HG03521 (cell line): ENCODE measurements around the gene TBCD.

Experiments used
- ATAC-seq: cut with Tn5 transposase; IDR thresholded peaks from one replicate; pipeline ENCODE4 v1.9.1; 2021; ENCODE audit warnings: mild to moderate bottlenecking, moderate library complexity; ENCODE audit not compliant: unreplicated experiment

Gene TBCD

DNA sequence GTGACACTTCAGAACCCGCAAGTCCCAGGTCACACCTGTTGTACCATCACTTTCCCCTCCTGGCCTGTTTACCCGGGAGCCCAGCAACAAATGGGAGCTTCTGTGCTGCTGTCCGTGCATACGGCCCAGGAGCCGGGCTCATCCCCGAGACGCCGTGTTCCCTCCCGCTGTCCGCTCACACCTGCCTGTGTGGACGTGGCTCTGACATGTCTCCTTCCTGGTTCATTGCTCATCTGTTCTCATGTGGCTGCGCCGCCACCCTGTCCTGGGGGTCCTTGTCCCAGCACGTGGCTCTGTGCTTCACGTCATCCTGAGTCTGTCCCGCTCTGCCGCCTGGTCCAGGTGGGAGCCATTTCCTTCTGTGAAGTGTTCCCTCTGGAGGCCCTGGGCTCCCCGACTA is 37.9 kb downstream of the TBCD start:
- ATAC-seq = no peak

DNA sequence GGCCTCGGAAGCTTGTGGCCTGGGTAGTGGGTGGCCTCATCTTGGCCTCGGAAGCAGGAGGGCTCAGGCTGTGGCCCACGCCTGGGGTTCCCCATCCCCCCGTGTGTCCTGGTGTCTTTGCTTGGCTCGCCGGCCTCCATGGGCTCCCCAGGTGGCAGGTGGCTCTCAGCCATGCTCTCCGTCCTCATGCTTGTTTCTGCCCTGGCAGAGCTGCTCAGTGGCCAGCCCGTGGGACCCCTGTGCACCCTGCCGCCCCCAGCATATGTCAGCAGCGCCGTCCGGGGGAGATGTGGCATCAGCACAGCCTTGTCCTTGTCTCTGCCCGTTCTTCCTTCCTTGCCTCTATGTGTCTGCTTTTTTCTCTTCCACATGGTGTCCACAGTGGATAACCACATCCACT is 38.5 kb downstream of the TBCD start:
- no peak for ATAC-seq

DNA sequence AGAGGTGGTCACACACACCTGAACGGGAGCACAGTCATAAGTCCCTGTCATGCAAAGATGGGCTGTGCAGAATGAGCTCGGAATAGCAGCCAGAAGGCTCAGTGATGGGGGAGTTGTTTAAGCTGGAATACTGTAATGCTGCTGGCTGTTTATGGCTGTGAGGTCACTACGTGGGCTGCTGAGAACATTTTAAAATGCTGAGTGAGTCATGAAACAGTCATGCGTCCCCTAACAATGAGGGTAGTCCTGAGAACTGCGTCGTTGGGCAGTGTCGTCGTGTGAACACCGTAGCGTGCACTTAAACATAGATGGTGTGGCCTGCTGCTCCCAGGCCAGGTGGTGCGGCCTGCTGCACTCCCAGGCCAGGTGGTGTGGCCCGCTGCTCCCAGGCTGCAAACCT is 39.7 kb downstream of the TBCD start:
- ATAC-seq = no peak

DNA sequence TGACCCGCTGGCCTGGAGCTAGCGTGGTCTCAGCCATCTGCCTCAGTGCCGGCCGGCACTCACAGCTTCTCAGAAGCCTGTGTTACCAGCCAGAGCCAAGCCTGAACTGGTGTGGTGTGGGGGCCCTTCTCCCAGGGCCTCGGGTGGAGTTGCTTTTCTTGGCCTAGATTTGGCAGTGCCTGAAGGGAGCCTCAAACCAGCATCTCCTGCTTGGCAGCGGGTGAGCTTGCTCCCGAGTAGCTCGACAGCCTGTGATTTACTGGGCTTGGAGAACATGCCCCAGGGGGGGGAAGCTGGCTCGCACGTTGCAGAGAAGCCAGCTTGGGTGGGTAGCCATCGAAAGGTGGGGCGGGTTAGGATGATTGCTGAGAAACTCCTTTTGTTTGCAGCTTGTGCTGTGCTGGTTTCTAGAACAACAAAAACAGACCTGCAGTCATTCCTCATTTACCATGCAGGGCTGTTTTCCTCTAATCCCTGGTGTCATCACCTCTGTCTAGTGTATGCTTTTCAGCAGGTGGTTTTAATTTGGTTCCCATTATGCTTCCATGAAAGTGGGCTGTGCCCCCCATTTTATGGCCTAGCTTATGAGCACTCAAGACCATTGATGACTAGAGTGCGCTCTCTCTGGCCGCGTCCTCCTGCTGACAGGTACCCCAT is 42.2 kb downstream of the TBCD start:
- ATAC-seq = no peak

DNA sequence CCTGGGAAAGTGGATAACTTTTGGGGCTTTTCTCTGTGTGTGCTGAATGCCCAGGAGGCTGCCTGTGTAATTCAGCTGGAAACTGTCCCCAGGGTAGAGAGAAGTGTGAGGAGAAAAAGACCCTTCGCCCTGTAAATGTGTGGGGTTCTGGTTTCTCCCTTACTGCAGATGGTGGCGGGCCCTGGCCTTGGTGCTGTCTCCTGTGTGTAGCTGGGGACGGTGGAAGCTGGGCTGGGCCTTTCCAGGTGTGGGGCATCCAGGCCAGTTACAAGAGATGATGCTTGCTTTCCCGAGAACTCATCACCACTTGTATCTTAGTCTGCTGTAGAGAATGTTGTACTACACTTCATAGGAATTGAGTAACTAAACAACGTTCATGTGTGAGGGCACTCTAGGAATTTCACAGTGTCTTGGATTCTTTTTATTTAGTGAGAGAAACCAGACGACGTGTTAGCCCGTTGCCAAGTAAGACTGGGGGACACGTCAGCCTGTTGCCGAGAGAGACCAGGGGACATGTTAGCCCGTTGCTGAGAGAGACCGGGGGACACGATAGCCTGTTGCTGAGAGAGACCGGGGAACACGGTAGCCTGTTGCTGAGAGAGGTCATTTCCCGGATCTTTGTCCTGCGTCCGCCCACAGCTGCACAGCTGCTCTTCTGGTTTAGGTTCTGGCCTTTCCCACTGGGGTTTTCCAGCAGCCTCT is 43.1 kb downstream of the TBCD start:
- ATAC-seq = no peak

DNA sequence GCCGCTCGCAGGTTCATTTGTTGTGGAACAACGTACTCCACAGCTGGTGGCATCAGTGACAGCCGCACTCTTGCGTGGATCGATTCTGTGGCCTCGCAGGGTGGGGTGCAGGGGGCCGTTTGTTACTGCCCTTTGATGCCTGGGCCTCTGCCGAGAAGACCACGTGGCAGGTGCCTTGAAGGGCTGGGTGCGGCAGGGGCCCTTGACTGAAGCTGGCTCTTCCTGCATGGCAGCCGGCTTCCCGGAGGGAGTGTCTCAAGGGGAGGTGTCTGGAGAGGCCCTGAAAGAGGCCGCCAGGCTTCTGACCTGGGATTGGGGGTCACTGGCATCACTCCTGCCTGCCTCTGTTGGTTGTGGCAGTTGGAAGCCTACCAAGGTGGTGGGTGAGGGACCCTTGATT is 43.8 kb downstream of the TBCD start:
- ATAC-seq = no peak

DNA sequence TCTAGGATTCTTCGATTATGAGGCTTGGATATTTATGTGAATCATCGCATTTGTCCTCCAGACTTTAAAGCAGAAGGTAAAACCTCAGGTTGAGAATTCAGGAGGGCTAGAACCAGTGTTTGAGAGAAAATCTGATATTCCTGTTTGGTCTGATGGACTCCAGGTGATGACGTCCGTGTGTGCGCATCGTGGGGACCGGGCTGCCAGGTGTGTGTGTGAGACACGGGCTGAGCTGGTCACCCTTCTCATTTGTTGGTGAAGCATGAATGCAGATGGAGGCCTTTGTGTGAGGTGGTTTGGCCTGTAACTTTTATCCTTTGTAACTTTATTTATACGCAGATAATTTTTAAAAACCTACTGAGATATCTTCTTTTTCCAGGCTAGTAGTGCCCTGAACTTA is 45.2 kb downstream of the TBCD start:
- no peak for ATAC-seq

DNA sequence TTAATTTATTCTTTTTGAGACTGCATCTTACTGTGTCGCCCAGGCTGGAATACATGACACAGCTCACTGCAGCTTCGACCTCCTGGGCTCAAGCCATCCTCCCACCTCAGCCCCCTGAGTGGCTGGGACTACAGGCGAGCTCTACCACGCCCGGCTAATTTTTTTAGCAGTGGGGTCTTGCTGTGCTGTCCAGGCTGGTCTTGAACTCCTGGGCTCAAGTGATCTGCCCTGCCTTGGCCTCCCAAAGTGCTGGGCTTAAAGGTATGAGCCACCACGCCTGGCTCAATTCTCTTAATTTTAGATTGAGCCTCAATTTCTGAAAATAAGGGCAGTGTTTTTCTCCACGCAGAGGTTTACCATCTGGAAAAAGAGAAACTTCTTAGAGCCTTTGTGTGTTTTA is 46.9 kb downstream of the TBCD start:
- no peak for ATAC-seq

DNA sequence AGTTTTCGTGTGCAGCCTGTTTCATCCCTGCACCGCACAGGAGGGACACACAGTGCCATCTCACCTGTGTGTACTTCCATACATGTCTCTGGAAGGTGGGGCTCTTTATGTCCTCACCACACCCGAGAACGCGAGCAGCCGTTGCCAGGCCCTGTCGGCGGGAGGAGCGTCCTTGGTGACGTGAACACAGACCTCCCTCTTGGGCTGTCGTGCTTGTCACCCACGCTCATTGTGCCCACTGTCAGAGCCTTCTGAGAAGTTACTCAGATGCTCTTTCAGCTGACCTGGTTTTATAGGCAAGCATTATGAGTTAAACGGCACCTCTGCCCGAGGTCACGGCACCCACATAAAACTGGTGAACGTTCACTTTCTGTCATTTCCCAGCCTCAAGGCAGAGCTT is 47.7 kb downstream of the TBCD start:
- ATAC-seq = no peak

DNA sequence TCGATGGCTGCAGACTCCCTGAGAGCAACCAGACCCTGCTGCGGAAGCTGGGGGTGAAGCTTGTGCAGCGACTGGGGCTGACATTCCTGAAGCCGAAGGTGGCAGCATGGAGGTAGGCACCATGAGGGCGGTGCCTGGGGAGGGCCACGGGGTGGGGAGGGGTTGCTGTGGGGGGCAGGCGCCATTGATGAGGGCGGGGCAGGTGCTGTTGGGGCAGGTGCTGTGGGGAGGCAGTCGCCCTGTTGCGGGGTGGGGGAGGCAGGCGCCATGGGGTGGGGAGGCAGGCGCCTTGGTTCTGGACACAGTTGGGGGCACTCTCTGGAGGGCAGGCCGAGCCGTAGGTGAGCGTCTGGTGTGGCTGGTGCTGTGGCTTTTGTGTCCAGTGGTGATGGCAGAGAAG is 49.0 kb downstream of the TBCD start:
- no peak for ATAC-seq

DNA sequence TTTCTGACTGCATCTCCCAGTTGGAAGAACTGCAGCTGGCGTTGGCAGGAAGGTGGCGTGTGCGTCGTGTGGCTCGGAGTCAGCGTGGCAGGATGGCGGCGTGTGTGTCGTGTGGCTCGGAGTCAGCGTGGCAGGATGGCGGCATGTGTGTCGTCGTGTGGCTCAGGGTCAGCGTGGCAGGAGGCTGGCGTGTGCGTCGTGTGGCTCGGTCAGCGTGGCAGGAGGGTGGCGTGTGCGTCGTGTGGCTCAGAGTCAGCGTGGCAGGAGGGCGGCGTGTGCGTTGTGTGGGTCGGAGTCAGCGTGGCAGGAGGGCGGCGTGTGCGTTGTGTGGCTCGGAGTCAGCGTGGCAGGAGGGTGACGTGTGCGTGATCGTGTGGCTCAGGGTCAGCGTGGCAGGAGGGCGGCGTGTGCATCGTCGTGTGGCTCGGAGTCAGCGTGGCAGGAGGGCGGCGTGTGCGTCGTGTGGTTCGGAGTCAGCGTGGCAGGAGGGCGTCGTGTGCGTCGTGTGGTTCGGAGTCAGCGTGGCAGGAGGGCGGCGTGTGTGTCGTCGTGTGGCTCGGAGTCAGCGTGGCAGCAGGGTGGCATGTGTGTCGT is 49.6 kb downstream of the TBCD start:
- no peak for ATAC-seq

DNA sequence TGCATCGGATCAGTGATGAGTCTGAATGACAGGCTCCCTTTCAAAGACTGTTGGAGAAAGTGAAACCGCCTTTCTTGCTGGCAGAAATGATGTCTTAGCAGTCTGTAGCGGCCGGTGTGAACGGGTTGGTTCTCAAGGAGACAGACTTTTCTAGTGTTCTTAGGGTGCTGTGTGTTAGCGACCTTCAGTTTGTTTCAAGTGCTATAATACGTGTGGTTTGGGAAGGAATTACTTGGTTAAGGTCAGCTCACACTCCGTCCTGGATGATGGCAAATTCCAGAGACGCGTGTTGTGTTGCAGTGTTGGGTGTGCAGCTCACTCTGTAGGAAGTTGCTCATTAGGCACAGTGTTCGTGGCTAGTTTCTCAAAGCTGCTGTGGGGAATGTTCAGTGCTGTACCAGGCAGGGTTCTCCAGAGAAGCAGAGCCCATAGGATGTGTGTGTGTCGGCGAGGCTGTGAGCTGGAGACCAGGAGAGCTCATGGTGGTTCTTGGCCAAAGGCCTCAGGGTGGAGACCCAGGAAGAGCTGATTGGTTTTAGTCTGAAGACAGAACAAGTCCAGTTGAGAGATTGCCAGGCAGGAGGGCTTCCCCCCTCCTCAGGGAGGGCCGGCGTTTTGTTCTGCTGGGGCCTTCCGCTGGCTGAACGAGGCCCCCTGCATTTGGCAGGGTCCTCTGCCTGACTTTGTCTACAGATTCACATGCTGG is 50.4 kb downstream of the TBCD start:
- ATAC-seq = no peak

DNA sequence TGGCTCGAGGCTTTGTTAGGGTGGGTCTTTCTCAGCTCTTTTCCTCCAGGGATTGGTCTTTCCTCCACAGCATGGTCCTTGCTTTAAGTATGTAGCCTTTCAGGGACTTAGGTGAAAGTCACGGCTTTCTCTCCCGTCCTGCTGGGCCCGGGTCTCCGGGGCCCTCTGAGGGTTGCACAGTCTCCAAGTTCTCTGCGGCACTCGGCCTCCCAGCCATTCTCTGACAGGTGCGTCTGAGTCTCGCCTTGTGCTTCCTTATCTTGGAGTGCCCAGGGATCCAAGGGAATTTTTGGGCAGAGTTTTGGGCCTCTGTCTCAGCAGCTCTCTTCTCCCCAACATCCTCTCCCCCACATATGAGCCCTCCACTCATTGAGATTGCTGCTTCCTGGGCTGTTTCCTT is 51.3 kb downstream of the TBCD start:
- ATAC-seq = no peak

DNA sequence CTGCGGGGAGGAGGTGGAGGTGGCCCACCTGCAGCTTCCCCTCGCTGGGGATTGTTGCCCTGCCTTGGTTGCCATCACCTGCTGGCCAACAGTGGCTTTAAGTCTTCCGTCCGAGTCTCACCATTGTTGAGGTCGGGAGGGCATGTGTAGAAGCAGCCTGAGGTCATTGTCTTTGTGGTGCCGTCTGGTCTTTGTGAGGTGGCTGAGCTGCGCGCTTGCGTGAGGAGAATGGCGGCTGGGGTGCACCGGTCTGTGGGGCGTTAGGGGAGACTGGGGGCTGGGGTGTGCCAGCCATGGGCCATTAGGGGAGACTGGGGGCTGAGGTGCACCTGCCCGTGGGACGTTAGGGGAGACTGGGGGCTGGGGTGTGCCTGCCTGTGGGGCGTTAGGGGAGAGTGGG is 51.7 kb downstream of the TBCD start:
- no peak for ATAC-seq

DNA sequence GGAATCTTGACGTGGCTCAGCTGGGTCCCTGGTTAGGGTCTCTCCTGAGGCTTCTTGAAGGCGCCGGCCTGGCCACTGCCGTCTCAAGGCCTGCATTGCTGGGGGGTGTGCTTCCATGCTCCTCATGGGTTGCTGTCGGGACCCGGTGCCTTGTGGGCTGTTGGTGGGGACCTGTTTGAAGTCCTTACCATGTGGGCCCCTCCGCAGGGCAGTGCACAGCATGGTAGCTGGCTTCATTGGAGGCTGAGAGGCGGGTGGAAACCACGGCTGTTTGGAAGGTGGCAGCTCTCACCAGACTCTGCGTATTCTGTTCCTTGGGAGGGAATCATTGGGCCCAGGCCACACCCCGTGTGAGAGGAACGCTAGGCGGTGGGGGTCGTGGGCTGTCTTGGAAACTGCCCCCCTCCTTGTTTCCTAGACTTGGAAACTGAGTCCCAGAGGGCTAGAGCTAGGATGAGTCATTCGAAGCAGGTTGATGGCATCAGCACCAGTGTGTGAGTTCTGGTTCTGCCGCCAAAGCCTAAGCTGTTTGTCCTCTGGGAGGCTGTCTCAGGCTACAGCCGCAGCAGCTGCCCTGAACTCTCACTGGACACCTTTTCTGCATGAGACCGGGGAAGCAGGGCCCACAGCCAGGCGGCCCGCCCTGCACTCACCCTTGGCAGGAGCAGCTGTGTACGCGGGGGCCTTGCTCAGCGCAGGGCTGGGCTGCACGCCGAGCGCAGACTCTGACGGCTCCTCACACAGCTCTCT is 52.8 kb downstream of the TBCD start:
- ATAC-seq = no peak

DNA sequence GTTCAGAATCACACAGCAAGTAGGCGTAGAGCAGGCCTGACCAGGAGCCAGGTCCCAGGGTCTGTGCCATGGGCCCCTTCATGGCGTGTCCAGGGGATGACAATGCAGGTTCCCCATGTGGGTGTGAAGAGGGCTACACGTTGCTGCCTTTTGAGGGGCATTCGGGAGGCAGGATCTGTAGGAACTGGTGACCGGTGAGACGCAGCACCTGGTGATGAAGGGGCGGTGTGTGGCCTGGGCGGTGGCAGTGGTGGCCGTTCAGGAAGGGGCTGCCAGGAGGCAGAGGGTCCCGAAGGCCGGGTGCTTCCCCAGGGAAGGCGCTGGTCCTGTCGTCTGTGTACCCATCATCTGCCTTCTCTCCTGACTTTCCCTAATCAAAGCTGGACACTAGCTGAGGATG is 53.4 kb downstream of the TBCD start:
- no peak for ATAC-seq

DNA sequence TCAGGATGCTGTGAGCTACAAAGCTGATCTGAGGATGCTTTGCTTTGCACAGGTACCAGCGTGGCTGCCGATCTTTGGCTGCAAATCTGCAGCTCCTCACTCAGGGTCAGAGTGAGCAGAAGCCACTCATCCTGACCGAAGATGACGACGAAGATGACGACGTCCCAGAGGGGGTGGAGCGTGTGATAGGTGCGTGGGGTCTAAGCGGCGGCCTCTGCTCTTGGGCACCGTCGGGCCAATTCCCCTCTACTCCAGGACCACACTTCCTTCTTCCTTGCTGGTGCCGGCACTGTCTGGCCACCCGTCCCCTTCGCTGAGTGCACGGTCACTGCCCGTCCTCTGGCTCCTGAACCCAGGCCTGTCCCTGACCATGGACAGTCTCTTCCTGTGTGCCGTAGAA is 54.0 kb downstream of the TBCD start:
- ATAC-seq = no peak

DNA sequence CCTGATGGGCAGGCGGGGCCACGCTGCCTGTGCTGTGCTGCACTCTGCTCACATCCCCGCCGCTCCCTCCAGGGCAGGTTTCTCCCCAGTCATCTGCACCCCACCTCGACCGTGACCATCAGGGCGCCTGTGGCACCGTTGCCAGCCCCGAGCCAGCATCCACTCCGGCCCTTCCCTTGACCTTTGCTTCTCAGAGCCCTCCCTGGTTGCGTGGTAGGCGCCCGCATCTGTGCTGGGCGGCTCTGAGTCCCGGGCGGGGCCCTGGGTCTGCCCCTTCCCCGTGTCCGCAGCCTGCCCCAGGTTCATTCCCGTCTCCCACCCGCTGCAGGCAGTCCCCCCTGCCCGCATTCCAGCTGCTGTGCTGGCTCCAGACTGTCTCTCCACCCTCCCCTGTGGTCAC is 54.8 kb downstream of the TBCD start:
- no peak for ATAC-seq

DNA sequence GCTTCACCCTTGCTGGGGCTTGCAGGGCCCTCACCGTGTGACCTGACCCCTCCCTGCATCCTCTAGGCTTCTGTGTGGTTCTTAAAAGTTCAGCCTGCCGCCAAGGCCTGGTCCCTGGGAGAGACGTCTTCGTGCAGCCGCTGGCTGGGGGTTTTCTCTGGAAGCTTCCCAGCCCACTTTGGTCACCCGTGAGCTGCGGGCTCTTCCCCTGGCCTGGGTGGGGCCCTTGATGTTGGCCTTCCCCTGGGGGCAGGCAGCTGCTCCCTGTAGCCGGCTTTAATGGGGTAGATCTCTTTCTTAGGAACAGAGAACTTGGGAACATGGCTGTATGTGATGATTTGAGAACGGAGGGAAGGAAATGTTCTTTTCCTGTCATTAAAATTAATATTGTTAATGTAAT is 55.2 kb downstream of the TBCD start:
- no peak for ATAC-seq

DNA sequence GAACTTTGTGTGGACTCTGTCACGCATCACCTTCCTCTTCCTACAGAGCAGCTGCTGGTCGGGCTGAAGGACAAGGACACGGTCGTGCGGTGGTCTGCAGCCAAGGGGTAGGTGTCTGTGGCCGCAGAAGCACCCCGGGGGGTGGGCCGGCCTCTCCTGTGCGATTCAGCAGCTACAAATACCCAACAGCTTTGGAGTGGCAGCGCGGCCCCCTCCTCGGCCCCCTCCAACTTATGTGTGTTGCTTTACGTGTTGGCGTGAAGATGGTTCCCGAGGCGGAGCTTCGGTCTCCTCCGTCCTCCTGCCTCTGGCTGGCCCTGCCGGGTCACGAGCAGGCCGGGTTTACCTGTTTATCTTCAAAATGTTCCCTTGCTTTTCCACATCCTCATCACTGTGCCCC is 55.7 kb downstream of the TBCD start:
- ATAC-seq = no peak

DNA sequence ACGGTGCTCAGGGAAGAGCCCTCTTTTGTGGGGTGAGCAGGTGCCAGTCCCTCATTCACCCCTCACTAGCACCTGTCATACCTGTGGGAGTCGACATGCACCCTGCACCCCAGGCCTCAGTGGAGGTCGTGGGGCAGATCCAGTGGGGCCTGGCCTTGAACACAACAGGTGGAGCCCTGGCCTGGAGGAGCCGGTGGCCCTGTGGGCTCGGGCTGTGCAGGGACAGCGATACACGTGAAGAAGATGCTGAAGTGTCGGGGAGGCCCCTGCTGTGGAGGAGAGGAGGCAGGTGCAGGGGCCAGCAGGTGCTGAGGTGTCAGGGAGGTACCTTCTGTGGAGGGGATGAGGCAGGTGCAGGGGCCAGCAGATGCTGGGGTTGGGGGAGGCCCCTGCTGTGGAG is 56.1 kb downstream of the TBCD start:
- no peak for ATAC-seq
